Measurements from ENCODE around the gene AUTS2. TPM values are rescaled to one million over a fixed set of nuclear protein-coding genes. Genes with fewer than 3 reads are reported as not detected.

The AUTS2 gene
- total RNA-seq, 1 experiment from 2014 or later, result 13.9 TPM

GRCh38 chr7:70573071-70573661 is 974.9 kb downstream of the AUTS2 start:
- no peak for DNase-seq (ENCODE audit: low read depth)

- no peak for DNase-seq (ENCODE audit: low read depth)
These were observed 975.4 kb downstream of the AUTS2 start for GRCh38 chr7:70573696-70574095.

GRCh38 chr7:70574314-70574834 is 976.1 kb downstream of the AUTS2 start:
- DNase-seq (ENCODE audit: low read depth), result no peak

GRCh38 chr7:70574970-70575799 is 976.9 kb downstream of the AUTS2 start:
- peak; percentile 66 for DNase-seq (ENCODE audit: low read depth)

GRCh38 chr7:70577078-70577477 is 978.8 kb downstream of the AUTS2 start:
- no peak for DNase-seq (ENCODE audit: low read depth)

- DNase-seq (ENCODE audit: low read depth), result no peak
These were observed 979.9 kb downstream of the AUTS2 start for GRCh38 chr7:70578131-70578530.

- DNase-seq (ENCODE audit: low read depth), result peak; percentile 43
These were observed 981.3 kb downstream of the AUTS2 start for GRCh38 chr7:70579397-70580097.

GRCh38 chr7:70580161-70580560 is 981.9 kb downstream of the AUTS2 start:
- DNase-seq (ENCODE audit: low read depth), result no peak

- no peak for DNase-seq (ENCODE audit: low read depth)
These were observed 984.9 kb downstream of the AUTS2 start for GRCh38 chr7:70582927-70583895.

- DNase-seq (ENCODE audit: low read depth), result no peak
These were observed 985.9 kb downstream of the AUTS2 start for GRCh38 chr7:70583965-70584883.

GRCh38 chr7:70585071-70585470 is 986.8 kb downstream of the AUTS2 start:
- no peak for DNase-seq (ENCODE audit: low read depth)

GRCh38 chr7:70586822-70587221 is 988.5 kb downstream of the AUTS2 start:
- DNase-seq (ENCODE audit: low read depth), result no peak

GRCh38 chr7:70587739-70588138 is 989.5 kb downstream of the AUTS2 start:
- DNase-seq (ENCODE audit: low read depth), result no peak

- DNase-seq (ENCODE audit: low read depth), result no peak
These were observed 990.1 kb downstream of the AUTS2 start for GRCh38 chr7:70588191-70588921.

- DNase-seq (ENCODE audit: low read depth), result no peak
These were observed 990.7 kb downstream of the AUTS2 start for GRCh38 chr7:70589010-70589409.

- no peak for DNase-seq (ENCODE audit: low read depth)
These were observed 991.3 kb downstream of the AUTS2 start for GRCh38 chr7:70589590-70589989.

GRCh38 chr7:70590126-70590854 is 992.0 kb downstream of the AUTS2 start:
- no peak for DNase-seq (ENCODE audit: low read depth)

GRCh38 chr7:70591643-70592042 is 993.4 kb downstream of the AUTS2 start:
- no peak for DNase-seq (ENCODE audit: low read depth)

GRCh38 chr7:70592171-70592570 is 993.9 kb downstream of the AUTS2 start:
- DNase-seq (ENCODE audit: low read depth), result no peak
